Neural progenitor cell (in vitro differentiated cells): ENCODE measurements around the gene PANK4. TPM values are rescaled to one million over a fixed set of nuclear protein-coding genes. Genes with fewer than 3 reads are reported as not detected.
A peak's percentile ranks its signal among the peaks of the same experiment; 100 is the strongest.

Source experiments
- DNase-seq: peaks from one replicate; pipeline ENCODE4 v3.0.0-alpha.2; 2016; ENCODE audit warnings: low spot score
- H2AFZ ChIP-seq: fragments of 200-600 bp; sonication (generic); replicated peaks from 2 replicates; pipeline ENCODE4 v1.6.1; 2016; ENCODE audit warnings: antibody characterized with exemption
- H3F3A ChIP-seq: fragments of 200-600 bp; sonication (generic); 2 replicates; pipeline ENCODE4 v1.6.1; 2016; ENCODE audit warnings: antibody characterized with exemption, low read depth
- H3K27ac ChIP-seq: fragments of 200-600 bp; sonication (generic); 2 replicates; pipeline ENCODE4 v1.5.1; 2016; ENCODE audit warnings: mild to moderate bottlenecking
- H3K27me3 ChIP-seq: fragments of 200-600 bp; sonication (generic); 2 replicates; pipeline ENCODE4 v1.6.1; 2016; ENCODE audit warnings: mild to moderate bottlenecking, moderate library complexity
- H3K36me3 ChIP-seq: fragments of 200-600 bp; sonication (generic); 2 replicates; pipeline ENCODE4 v1.5.1; 2016
- H3K4me1 ChIP-seq: fragments of 200-600 bp; sonication (generic); 2 replicates; pipeline ENCODE4 v1.6.1; 2016; ENCODE audit warnings: mixed run types
- H3K4me2 ChIP-seq: fragments of 200-600 bp; sonication (generic); 2 replicates; pipeline ENCODE4 v1.6.1; 2016
- H3K4me3 ChIP-seq: fragments of 200-600 bp; sonication (generic); 2 replicates; pipeline ENCODE4 v1.5.1; 2016
- H3K79me2 ChIP-seq: fragments of 200-600 bp; sonication (generic); 2 replicates; pipeline ENCODE4 v1.6.1; 2016; ENCODE audit warnings: low read depth
- H3K9ac ChIP-seq: fragments of 200-600 bp; sonication (generic); 2 replicates; pipeline ENCODE4 v1.6.1; 2016
- H3K9me3 ChIP-seq: fragments of 200-600 bp; sonication (generic); 2 replicates; pipeline ENCODE4 v1.5.1; 2016; ENCODE audit warnings: low read depth
- H4K20me1 ChIP-seq: fragments of 200-600 bp; sonication (generic); 2 replicates; pipeline ENCODE4 v1.6.1; 2016; ENCODE audit warnings: low read depth
- H3K27ac Mint-ChIP-seq: 3 replicates; pipeline ENCODE4 v1.8.0; 2021; ENCODE audit warnings: mixed read lengths
- H3K27me3 Mint-ChIP-seq: 2 replicates; pipeline ENCODE4 v1.8.0; 2022; ENCODE audit warnings: low read depth, mild to moderate bottlenecking, inconsistent platforms, moderate library complexity, mixed read lengths; ENCODE audit not compliant: insufficient read depth
- H3K36me3 Mint-ChIP-seq: 3 replicates; pipeline ENCODE4 v1.8.0; 2021; ENCODE audit warnings: mixed read lengths
- H3K4me1 Mint-ChIP-seq: 3 replicates; pipeline ENCODE4 v1.8.0; 2021; ENCODE audit warnings: mixed read lengths
- H3K4me3 Mint-ChIP-seq: 3 replicates; pipeline ENCODE4 v1.8.0; 2021; ENCODE audit warnings: mild to moderate bottlenecking, moderate library complexity, mixed read lengths
- H3K9me3 Mint-ChIP-seq: 3 replicates; pipeline ENCODE4 v1.8.0; 2020; ENCODE audit warnings: mixed read lengths
- CTCF ChIP-seq: fragments of 200-600 bp; sonication (generic); IDR thresholded peaks from 2 replicates; pipeline ENCODE4 v1.5.1; 2017; ENCODE audit warnings: antibody characterized with exemption, mild to moderate bottlenecking
- EZH2 ChIP-seq: fragments of 200-600 bp; sonication (generic); IDR thresholded peaks from 2 replicates; pipeline ENCODE4 v1.6.1; 2017; ENCODE audit warnings: antibody characterized with exemption, mild to moderate bottlenecking, moderate library complexity
- EZH2phosphoT487 ChIP-seq: fragments of 200-600 bp; sonication (generic); IDR thresholded peaks from 2 replicates; pipeline ENCODE4 v1.6.1; 2017; ENCODE audit warnings: antibody characterized with exemption
- total RNA-seq: library from RNA; depleted of rRNA; stranded (reverse); fragments of >200 nt; gene quantifications from 2 replicates; pipeline ENCODE4 v1.2.3, GENCODE V29; 2015; ENCODE audit warnings: low replicate concordance

Gene PANK4
- total RNA-seq, 1 donor from 2014 or later: 30.6 TPM

- Histone ChIP-seq H3K9me3 (no peaks in the 10 kb centered on the region), H2AFZ (no peak overlapping the region), H3K79me2 (no peaks in the 10 kb centered on the region), H3K27me3 (no peaks in the 10 kb centered on the region), H3K27ac (no peak overlapping the region), H4K20me1 (no peaks in the 10 kb centered on the region), H3K9ac (no peak overlapping the region), H3F3A (peaks cover 10% of the 10 kb centered on the region), H3K36me3 (no peaks in the 10 kb centered on the region), H3K4me3 (no peak overlapping the region), H3K4me1 (peaks cover 13% of the 10 kb centered on the region), H3K4me2 (peak overlapping the region; percentile 19)
- H3K27ac Mint-ChIP-seq: peak overlapping the region; percentile 89
- H3K36me3 Mint-ChIP-seq: no peaks in the 10 kb centered on the region
- H3K4me3 Mint-ChIP-seq: peak overlapping the region; percentile 39
- H3K4me1 Mint-ChIP-seq: peaks cover 17% of the 10 kb centered on the region
- TF ChIP-seq EZH2 (no peak), CTCF (peak; percentile 12)
- DNase-seq: no peak
- no peaks in the 10 kb centered on the region for H3K9me3 Mint-ChIP-seq
- no peaks in the 10 kb centered on the region for H3K27me3 Mint-ChIP-seq
Measured at GRCh38 chr1:2556678-2557481, 30.5 kb upstream of the PANK4 start.

GRCh38 chr1:2556277-2556677 is 29.9 kb upstream of the PANK4 start, which contains the start of gene TNFRSF14:
TNFRSF14 (plus strand) TSS chr1:2556371; CDS start chr1:2556665, 294 bp downstream.
- no peak within 1 kb of the TSS for H2AFZ ChIP-seq
- peak within 1 kb of the TSS; percentile 19 for H3K4me2 ChIP-seq
- Mint-ChIP-seq H3K4me1 (peaks cover 18% of the 10 kb centered on the region), H3K27ac (peak within 1 kb of the TSS; percentile 89), H3K27me3 (no peaks in the 10 kb centered on the region), H3K4me3 (peak within 1 kb of the TSS; percentile 39), H3K9me3 (no peaks in the 10 kb centered on the region), H3K36me3 (no peaks in the 10 kb centered on the region)
- H3K4me3 ChIP-seq: no peak within 1 kb of the TSS
- H3K36me3 ChIP-seq: no peaks in the 10 kb centered on the region
- H3F3A ChIP-seq: peaks cover 10% of the 10 kb centered on the region
- no peaks in the 10 kb centered on the region for H3K27me3 ChIP-seq
- no peaks in the 10 kb centered on the region for H4K20me1 ChIP-seq
- no peaks in the 10 kb centered on the region for H3K9me3 ChIP-seq
- DNase-seq: peak; percentile 47
- no peak within 1 kb of the TSS for H3K9ac ChIP-seq
- TF ChIP-seq CTCF (no peak), EZH2 (no peak), EZH2phosphoT487 (no peak)
- no peaks in the 10 kb centered on the region for H3K79me2 ChIP-seq
- peaks cover 13% of the 10 kb centered on the region for H3K4me1 ChIP-seq
- H3K27ac ChIP-seq: no peak within 1 kb of the TSS

- Histone ChIP-seq H3K4me1 (peaks cover 13% of the 10 kb centered on the region), H2AFZ (no peak overlapping the region), H3K9ac (no peak overlapping the region), H3K9me3 (no peaks in the 10 kb centered on the region), H3K4me3 (no peak overlapping the region), H3K4me2 (peak overlapping the region; percentile 19), H4K20me1 (no peaks in the 10 kb centered on the region), H3K27ac (no peak overlapping the region), H3K36me3 (no peaks in the 10 kb centered on the region), H3F3A (peaks cover 10% of the 10 kb centered on the region), H3K79me2 (no peaks in the 10 kb centered on the region), H3K27me3 (no peaks in the 10 kb centered on the region)
- no peaks in the 10 kb centered on the region for H3K27me3 Mint-ChIP-seq
- no peak for DNase-seq
- H3K36me3 Mint-ChIP-seq: no peaks in the 10 kb centered on the region
- H3K4me1 Mint-ChIP-seq: peaks cover 23% of the 10 kb centered on the region
- no peak overlapping the region for H3K27ac Mint-ChIP-seq
- no peak for TF ChIP-seq EZH2
- TF ChIP-seq EZH2phosphoT487: no peak
- TF ChIP-seq CTCF: no peak
- no peak overlapping the region for H3K4me3 Mint-ChIP-seq
- no peaks in the 10 kb centered on the region for H3K9me3 Mint-ChIP-seq
Measured at GRCh38 chr1:2555634-2556276, 29.4 kb upstream of the PANK4 start.
